HepG2 (cell line): Measurements from ENCODE around the gene MLLT1. TPM values are rescaled to one million over a fixed set of nuclear protein-coding genes. Genes with fewer than 3 reads are reported as not detected.

Experiments used
- CEBPZ ChIP-seq: IDR thresholded peaks from 2 replicates; pipeline ENCODE4 v1.6.1; 2012; ENCODE audit warnings: low read length, improper control_type of control experiment
- EEA1 ChIP-seq: sonication (generic); formaldehyde crosslinking; IDR thresholded peaks from 2 replicates; pipeline ENCODE4 v1.5.1; 2020; ENCODE audit warnings: mild to moderate bottlenecking, missing genetic modification reagents, borderline replicate concordance
- EED ChIP-seq: sonication (generic); formaldehyde crosslinking; IDR thresholded peaks from 2 replicates; pipeline ENCODE4 v1.5.0; 2020; ENCODE audit warnings: mild to moderate bottlenecking, missing genetic modification reagents
- HNF1B ChIP-seq: sonication (generic); formaldehyde crosslinking; IDR thresholded peaks from 2 replicates; pipeline ENCODE4 v1.5.1; 2020; ENCODE audit warnings: mild to moderate bottlenecking, moderate library complexity, missing genetic modification reagents
- KLF15 ChIP-seq: sonication (generic); formaldehyde crosslinking; IDR thresholded peaks from 2 replicates; pipeline ENCODE4 v1.8.1; 2023; ENCODE audit warnings: borderline replicate concordance, mild to moderate bottlenecking, inconsistent platforms, missing genetic modification reagents, mixed read lengths
- LBX2 ChIP-seq: sonication (generic); formaldehyde crosslinking; IDR thresholded peaks from 2 replicates; pipeline ENCODE4 v1.5.0; 2020; ENCODE audit warnings: missing genetic modification reagents, mild to moderate bottlenecking, borderline replicate concordance
- MXI1 ChIP-seq: IDR thresholded peaks from 3 replicates; pipeline ENCODE4 v1.6.1; 2012; ENCODE audit warnings: low read depth, low read length, inconsistent platforms, borderline replicate concordance
- SAFB2 ChIP-seq: sonication (generic); formaldehyde crosslinking; IDR thresholded peaks from 2 replicates; pipeline ENCODE4 v1.5.1; 2020; ENCODE audit warnings: missing genetic modification reagents, low read depth, mild to moderate bottlenecking, borderline replicate concordance
- U2AF1 ChIP-seq: fragments of 200-400 bp; formaldehyde crosslinking; optimal IDR thresholded peaks from 2 replicates; pipeline ENCODE3; 2017; ENCODE audit warnings: mild to moderate bottlenecking, low read depth, low read length
- ZBTB7A ChIP-seq: sonication (generic); formaldehyde crosslinking; IDR thresholded peaks from 2 replicates; pipeline ENCODE4 v1.8.0; 2022; ENCODE audit warnings: mild to moderate bottlenecking, missing genetic modification reagents
- ZHX1 ChIP-seq: sonication (generic); formaldehyde crosslinking; IDR thresholded peaks from 2 replicates; pipeline ENCODE4 v1.8.1; 2022; ENCODE audit warnings: low read depth, mild to moderate bottlenecking, missing genetic modification reagents
- ZNF674 ChIP-seq: sonication (generic); formaldehyde crosslinking; IDR thresholded peaks from 2 replicates; pipeline ENCODE4 v1.5.0; 2020; ENCODE audit warnings: low read depth, mild to moderate bottlenecking, missing genetic modification reagents
- ZNF678 ChIP-seq: sonication (generic); formaldehyde crosslinking; IDR thresholded peaks from 2 replicates; pipeline ENCODE4 v1.4.0; 2020; ENCODE audit warnings: mild to moderate bottlenecking, missing genetic modification reagents
- polyA plus RNA-seq, 8 experiments: library from polyadenylated mRNA; depleted of rRNA in 3 of 8; stranded (reverse) in 7 of 8; unstranded in 1 of 8; fragments of >200 nt; fragmentation: Illumina TruSeq in 4 of 8; extraction: Trizol in 4 of 8; gene quantifications; 2 replicates each; pipeline versions ENCODE4 v1.2.1 to v1.2.3, GENCODE V29; 2011 to 2016; ENCODE audit warnings: low read depth in 4 of 8, missing spikeins in 1 of 8, mixed read lengths in 1 of 8; ENCODE audit not compliant: insufficient read depth in 1 of 8
- total RNA-seq, 5 experiments: library from RNA; depleted of rRNA; stranded (reverse); fragments of >200 nt; fragmentation: Illumina TruSeq; extraction: Trizol; gene quantifications; 2 replicates each; pipeline ENCODE4 v1.2.3, GENCODE V29; 2016; ENCODE audit warnings: low read depth in 1 of 5
- TF ChIP-seq, protein P1 (sequence below): sonication (generic); formaldehyde crosslinking; IDR thresholded peaks from 2 replicates; pipeline ENCODE4 v1.5.1; 2020; ENCODE audit warnings: mild to moderate bottlenecking, missing genetic modification reagents, borderline replicate concordance
- TF ChIP-seq, protein P2 (sequence below): IDR thresholded peaks from 2 replicates; pipeline ENCODE4 v1.6.1; 2018; ENCODE audit warnings: missing genetic modification reagents

Gene MLLT1
- total and polyA plus RNA-seq, 2 of the 13 experiments (the other 11 are each of a cell fraction or from before 2014, with no cell fraction given) = 11.7 to 12.2 TPM

- TF ChIP-seq ZNF674 (CRISPR knock-in tag) (0 out of 2 replicates have a peak, but pooled peaks have one; percentile 51), U2AF1 (no peak), EED (CRISPR knock-in tag) (peak; percentile 60; the same call in 1 of the 2 replicates), ZNF678 (CRISPR knock-in tag) (peak; percentile 86; the same call in 1 of the 2 replicates), MXI1 (peak; percentile 77; the same call in 2 of the 3 replicates), ZHX1 (CRISPR knock-in tag) (no peak), EEA1 (0 out of 2 replicates have a peak, but pooled peaks have one; percentile 50), SAFB2 (CRISPR knock-in tag) (peak; percentile 93), LBX2 (0 out of 2 replicates have a peak, but pooled peaks have one; percentile 78), KLF15 (CRISPR knock-in tag) (peak; percentile 24; the same call in 1 of the 2 replicates), CEBPZ (no peak), HNF1B (CRISPR knock-in tag) (no peak), ZBTB7A (CRISPR knock-in tag) (peak; percentile 59; the same call in 1 of the 2 replicates)
- TF ChIP-seq, protein P1, sequence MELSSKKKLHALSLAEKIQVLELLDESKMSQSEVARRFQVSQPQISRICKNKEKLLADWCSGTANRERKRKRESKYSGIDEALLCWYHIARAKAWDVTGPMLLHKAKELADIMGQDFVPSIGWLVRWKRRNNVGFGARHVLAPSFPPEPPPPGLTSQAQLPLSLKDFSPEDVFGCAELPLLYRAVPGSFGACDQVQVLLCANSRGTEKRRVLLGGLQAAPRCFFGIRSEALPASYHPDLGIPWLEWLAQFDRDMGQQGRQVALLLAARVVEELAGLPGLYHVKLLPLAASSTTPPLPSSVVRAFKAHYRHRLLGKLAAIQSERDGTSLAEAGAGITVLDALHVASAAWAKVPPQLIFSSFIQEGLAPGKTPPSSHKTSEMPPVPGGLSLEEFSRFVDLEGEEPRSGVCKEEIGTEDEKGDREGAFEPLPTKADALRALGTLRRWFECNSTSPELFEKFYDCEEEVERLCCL (CRISPR knock-in tag) = no peak
- TF ChIP-seq, protein P2, sequence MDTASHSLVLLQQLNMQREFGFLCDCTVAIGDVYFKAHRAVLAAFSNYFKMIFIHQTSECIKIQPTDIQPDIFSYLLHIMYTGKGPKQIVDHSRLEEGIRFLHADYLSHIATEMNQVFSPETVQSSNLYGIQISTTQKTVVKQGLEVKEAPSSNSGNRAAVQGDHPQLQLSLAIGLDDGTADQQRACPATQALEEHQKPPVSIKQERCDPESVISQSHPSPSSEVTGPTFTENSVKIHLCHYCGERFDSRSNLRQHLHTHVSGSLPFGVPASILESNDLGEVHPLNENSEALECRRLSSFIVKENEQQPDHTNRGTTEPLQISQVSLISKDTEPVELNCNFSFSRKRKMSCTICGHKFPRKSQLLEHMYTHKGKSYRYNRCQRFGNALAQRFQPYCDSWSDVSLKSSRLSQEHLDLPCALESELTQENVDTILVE (CRISPR knock-in tag) = peak; percentile 72; the same call in 1 of the 2 replicates
These were observed at the start of gene MLLT1 (continued) for GRCh38 chr19:6279931-6280591.
